Measurements from ENCODE around the gene TEKTIP1. TPM values are rescaled to one million over a fixed set of nuclear protein-coding genes. Genes with fewer than 3 reads are reported as not detected.
"Not testable (repeated sequence)": the region's sequence is repeated elsewhere in the genome, so short reads cannot be mapped to it uniquely, and the experiment has no call there.

The TEKTIP1 gene
- total RNA-seq, 1 experiment from 2014 or later: 1.3 TPM

GRCh38 chr19:3580156-3580934, 41.4 kb downstream of the TEKTIP1 start:
- Mint-ChIP-seq H3K4me1 (peaks cover 7 to 14% of the 10 kb centered on the region in 2 experiments), H3K27me3 (ENCODE audit: low read depth) (peaks cover 49% of the 10 kb centered on the region), H3K36me3 (ENCODE audit: insufficient read depth in 1 of 3, low read depth in 3 of 3) (peaks cover 2 to 3% (median 3%) of the 10 kb centered on the region in 3 experiments; a peak in 6 of 7 replicates), H3K27ac (no peak overlapping the region), H3K9me3 (no peaks in the 10 kb centered on the region; a peak in 1 of 5 replicates), H3K4me3 (no peak overlapping the region)
- Histone ChIP-seq H3K9me3 (ENCODE audit: control insufficient read depth, low read depth, low read length) (no peaks in the 10 kb centered on the region), H3K23me2 (ENCODE audit: insufficient read length, low read depth, low read length, poor library complexity, severe bottlenecking) (peaks cover 15% of the 10 kb centered on the region), H3K79me1 (ENCODE audit: insufficient read depth, low read depth, low read length, poor library complexity, severe bottlenecking) (no peaks in the 10 kb centered on the region), H3K9ac (ENCODE audit: extremely low read depth, insufficient read length, low read length) (no peak overlapping the region), H2BK20ac (ENCODE audit: low read depth, low read length, poor library complexity, severe bottlenecking) (no peak overlapping the region), H4K20me1 (ENCODE audit: control insufficient read depth, insufficient read depth, insufficient read length) (no peaks in the 10 kb centered on the region), H2BK12ac (ENCODE audit: insufficient read length, low read depth, low read length) (no peak overlapping the region), H3K27me3 (ENCODE audit: insufficient read depth, low read length) (no peaks in the 10 kb centered on the region; the same call in 1 of the 2 replicates), H2BK120ac (ENCODE audit: low read depth, low read length, poor library complexity, severe bottlenecking) (no peak overlapping the region), H3K23ac (ENCODE audit: insufficient read length, low read depth, low read length) (no peak overlapping the region), H2BK5ac (ENCODE audit: insufficient read length, low read length) (no peak overlapping the region), H3K14ac (ENCODE audit: insufficient read depth, low read length) (no peak overlapping the region), H4K91ac (ENCODE audit: insufficient read length, low read depth, low read length) (no peak overlapping the region), H3K4me2 (ENCODE audit: insufficient read depth, insufficient read length, low read length) (no peak overlapping the region), H3K4ac (ENCODE audit: low read depth, low read length) (no peak overlapping the region), H2AFZ (ENCODE audit: low read length) (no peak overlapping the region), H2AK5ac (ENCODE audit: insufficient read length, low read length) (no peak overlapping the region), H3K27ac (ENCODE audit: insufficient read length, low read depth, low read length) (no peak overlapping the region), H4K8ac (replicated peaks; ENCODE audit: insufficient read length, low read depth, low read length) (no peak overlapping the region), H2BK15ac (ENCODE audit: low read depth, low read length) (no peak overlapping the region), H4K5ac (ENCODE audit: insufficient read length, low read depth, low read length) (no peak overlapping the region), H3K18ac (ENCODE audit: insufficient read length, low read depth, low read length) (no peak overlapping the region), H3K56ac (ENCODE audit: insufficient read length, low read depth, low read length) (no peak overlapping the region), H3K4me1 (ENCODE audit: insufficient read depth, low read length) (no peaks in the 10 kb centered on the region), H3K79me2 (ENCODE audit: insufficient read depth, low read length) (no peaks in the 10 kb centered on the region), H3T11ph (ENCODE audit: low read length) (no peak overlapping the region)
- no peak for DNase-seq
- no peak for TF ChIP-seq CTCF (conservative IDR thresholded peaks at IDR 0.05)
- no CpG with 5 or more reads among the region's 11 CpGs for WGBS (ENCODE audit: extremely low coverage, insufficient read length, low lambda C conversion rate)

GRCh38 chr19:3581792-3582191, 42.8 kb downstream of the TEKTIP1 start:
- not testable (repeated sequence) for H2AK5ac ChIP-seq (ENCODE audit: insufficient read length, low read length); H3K23ac ChIP-seq (ENCODE audit: insufficient read length, low read depth, low read length); H2BK120ac ChIP-seq (ENCODE audit: low read depth, low read length, poor library complexity, severe bottlenecking); H3K4ac ChIP-seq (ENCODE audit: low read depth, low read length); H3K9me3 ChIP-seq (ENCODE audit: control insufficient read depth, low read depth, low read length); H3K36me3 Mint-ChIP-seq (ENCODE audit: insufficient read depth in 1 of 3, low read depth in 3 of 3); H3K4me3 Mint-ChIP-seq; H4K8ac ChIP-seq (replicated peaks; ENCODE audit: insufficient read length, low read depth, low read length); H3K27me3 ChIP-seq (ENCODE audit: insufficient read depth, low read length); DNase-seq; H3K18ac ChIP-seq (ENCODE audit: insufficient read length, low read depth, low read length); H3K4me1 Mint-ChIP-seq; H2BK20ac ChIP-seq (ENCODE audit: low read depth, low read length, poor library complexity, severe bottlenecking); H3K14ac ChIP-seq (ENCODE audit: insufficient read depth, low read length); H4K91ac ChIP-seq (ENCODE audit: insufficient read length, low read depth, low read length); H3K27ac Mint-ChIP-seq; H3K4me1 ChIP-seq (ENCODE audit: insufficient read depth, low read length); H2BK5ac ChIP-seq (ENCODE audit: insufficient read length, low read length); H4K5ac ChIP-seq (ENCODE audit: insufficient read length, low read depth, low read length); H3K9me3 Mint-ChIP-seq; H3K79me1 ChIP-seq (ENCODE audit: insufficient read depth, low read depth, low read length, poor library complexity, severe bottlenecking); H2BK15ac ChIP-seq (ENCODE audit: low read depth, low read length); H3K79me2 ChIP-seq (ENCODE audit: insufficient read depth, low read length); H2BK12ac ChIP-seq (ENCODE audit: insufficient read length, low read depth, low read length); H3K56ac ChIP-seq (ENCODE audit: insufficient read length, low read depth, low read length); H3K27ac ChIP-seq (ENCODE audit: insufficient read length, low read depth, low read length); H3T11ph ChIP-seq (ENCODE audit: low read length); H3K4me2 ChIP-seq (ENCODE audit: insufficient read depth, insufficient read length, low read length); H3K9ac ChIP-seq (ENCODE audit: extremely low read depth, insufficient read length, low read length); H2AFZ ChIP-seq (ENCODE audit: low read length); H4K20me1 ChIP-seq (ENCODE audit: control insufficient read depth, insufficient read depth, insufficient read length)
- H3K27me3 Mint-ChIP-seq (ENCODE audit: low read depth): peaks cover 59% of the 10 kb centered on the region
- WGBS (ENCODE audit: extremely low coverage, insufficient read length, low lambda C conversion rate): no CpG with 5 or more reads among the region's 4 CpGs
- H3K23me2 ChIP-seq (ENCODE audit: insufficient read length, low read depth, low read length, poor library complexity, severe bottlenecking): peaks cover 10% of the 10 kb centered on the region
